GM23338 (cell line): Measurements from ENCODE around the gene FAM111A. TPM values are rescaled to one million over a fixed set of nuclear protein-coding genes. Genes with fewer than 3 reads are reported as not detected.

Source experiments
- ATAC-seq: fragments of 200-7000 bp; cut with Tn5 transposase; 3 replicates; pipeline ENCODE4 v1.9.1; 2020
- DNase-seq: peaks from one replicate; pipeline ENCODE4 v3.0.0-alpha.2; 2015; ENCODE audit warnings: low spot score
- H2AFZ ChIP-seq: fragments of 200-600 bp; sonication (generic); 2 replicates; pipeline ENCODE4 v1.8.0; 2016; ENCODE audit warnings: antibody characterized with exemption, mild to moderate bottlenecking, moderate library complexity
- H3F3A ChIP-seq: fragments of 200-600 bp; sonication (generic); replicated peaks from 2 replicates; pipeline ENCODE4 v1.8.0; 2017; ENCODE audit warnings: antibody characterized with exemption, mixed run types, low read depth
- H3K27ac ChIP-seq: fragments of 200-600 bp; sonication (generic); 2 replicates; pipeline ENCODE4 v1.6.1; 2016; ENCODE audit warnings: low read depth
- H3K27me3 ChIP-seq: fragments of 200-600 bp; sonication (generic); 2 replicates; pipeline ENCODE4 v1.8.0; 2016; ENCODE audit warnings: mild to moderate bottlenecking, mixed run types, moderate library complexity; ENCODE audit not compliant: insufficient read depth
- H3K36me3 ChIP-seq: fragments of 200-600 bp; sonication (generic); 2 replicates; pipeline ENCODE4 v1.8.0; 2016; ENCODE audit warnings: mild to moderate bottlenecking; ENCODE audit not compliant: insufficient read depth
- H3K4me1 ChIP-seq: fragments of 200-600 bp; sonication (generic); 2 replicates; pipeline ENCODE4 v1.8.0; 2016; ENCODE audit warnings: mild to moderate bottlenecking, moderate library complexity; ENCODE audit not compliant: insufficient read depth
- H3K4me2 ChIP-seq: fragments of 200-600 bp; sonication (generic); 2 replicates; pipeline ENCODE4 v1.7.1; 2017; ENCODE audit warnings: mixed run types
- H3K4me3 ChIP-seq: fragments of 200-600 bp; sonication (generic); 2 replicates; pipeline ENCODE4 v1.6.1; 2016; ENCODE audit warnings: mixed run types
- H3K79me2 ChIP-seq: fragments of 200-600 bp; sonication (generic); replicated peaks from 2 replicates; pipeline ENCODE4 v1.8.0; 2017; ENCODE audit warnings: mild to moderate bottlenecking; ENCODE audit not compliant: insufficient read depth
- H3K9me2 ChIP-seq: fragments of 200-600 bp; sonication (generic); 2 replicates; pipeline ENCODE4 v1.8.0; 2017; ENCODE audit not compliant: insufficient read depth
- H4K20me1 ChIP-seq: fragments of 200-600 bp; sonication (generic); replicated peaks from 2 replicates; pipeline ENCODE4 v1.8.0; 2017; ENCODE audit warnings: mild to moderate bottlenecking; ENCODE audit not compliant: insufficient read depth
- H3K27ac Mint-ChIP-seq: 2 replicates; pipeline ENCODE4 v1.8.0; 2020; ENCODE audit warnings: inconsistent platforms, mild to moderate bottlenecking, moderate library complexity, mixed read lengths
- H3K27me3 Mint-ChIP-seq: 3 replicates; pipeline ENCODE4 v1.8.0; 2022; ENCODE audit warnings: low read depth, mild to moderate bottlenecking, moderate library complexity, mixed read lengths, inconsistent platforms; ENCODE audit not compliant: insufficient read depth, poor library complexity
- H3K36me3 Mint-ChIP-seq: 3 replicates; pipeline ENCODE4 v1.8.0; 2021; ENCODE audit warnings: low read depth, mild to moderate bottlenecking, inconsistent platforms, moderate library complexity, mixed read lengths
- H3K4me1 Mint-ChIP-seq: 3 replicates; pipeline ENCODE4 v1.8.0; 2020; ENCODE audit warnings: mild to moderate bottlenecking, inconsistent platforms, mixed read lengths
- H3K4me3 Mint-ChIP-seq: 3 replicates; pipeline ENCODE4 v1.8.0; 2021; ENCODE audit warnings: moderate library complexity, mild to moderate bottlenecking, inconsistent platforms, mixed read lengths
- H3K9me3 Mint-ChIP-seq: 3 replicates; pipeline ENCODE4 v1.8.0; 2020; ENCODE audit warnings: moderate library complexity, mild to moderate bottlenecking, inconsistent platforms, mixed read lengths
- CREB1 ChIP-seq: fragments of 250-450 bp; sonication (Bioruptor Pico); IDR thresholded peaks from 2 replicates; pipeline ENCODE4 v1.5.0; 2020; ENCODE audit warnings: low read depth, mild to moderate bottlenecking, moderate library complexity
- CTCF ChIP-seq, 2 experiments: fragments of 200-600 bp in 1 of 2; sonication (generic) in 1 of 2; conservative IDR thresholded peaks; 2 replicates each; pipeline versions ENCODE4 v1.5.1 to v1.6.1; 2016 to 2017; ENCODE audit warnings: antibody characterized with exemption in 2 of 2, low read depth in 2 of 2, mild to moderate bottlenecking in 2 of 2, moderate library complexity in 1 of 2
- EZH2 ChIP-seq: fragments of 200-600 bp; sonication (generic); IDR thresholded peaks from one replicate; pipeline ENCODE4 v1.8.0; 2017; ENCODE audit warnings: antibody characterized with exemption, mild to moderate bottlenecking, low read depth; ENCODE audit not compliant: unreplicated experiment
- EZH2phosphoT487 ChIP-seq: fragments of 200-600 bp; sonication (generic); IDR thresholded peaks from one replicate; pipeline ENCODE4 v1.8.1; 2018; ENCODE audit warnings: antibody characterized with exemption; ENCODE audit not compliant: unreplicated experiment
- JUNB ChIP-seq: IDR thresholded peaks from one replicate; pipeline ENCODE4 v1.6.1; 2016; ENCODE audit warnings: antibody characterized with exemption; ENCODE audit not compliant: unreplicated experiment
- REST ChIP-seq: IDR thresholded peaks from one replicate; pipeline ENCODE4 v1.6.1; 2018; ENCODE audit warnings: antibody characterized with exemption; ENCODE audit not compliant: unreplicated experiment
- ZNF114 ChIP-seq: fragments of 250-450 bp; sonication (Bioruptor Pico); IDR thresholded peaks from 2 replicates; pipeline ENCODE4 v1.5.0; 2020; ENCODE audit warnings: mild to moderate bottlenecking, moderate library complexity
- ZNF331 ChIP-seq: fragments of 250-450 bp; sonication (Bioruptor Pico); IDR thresholded peaks from 2 replicates; pipeline ENCODE4 v1.5.0; 2020; ENCODE audit warnings: low read depth, mild to moderate bottlenecking, moderate library complexity
- ZNF462 ChIP-seq: fragments of 250-450 bp; sonication (Bioruptor Pico); IDR thresholded peaks from 2 replicates; pipeline ENCODE4 v1.5.0; 2020; ENCODE audit warnings: mild to moderate bottlenecking, moderate library complexity
- polyA plus RNA-seq: library from polyadenylated mRNA; unstranded; fragments of >200 nt; fragmentation: Nextera tagmentation; extraction: Ambion mirVana; gene quantifications from 2 replicates; pipeline ENCODE4 v1.2.1, GENCODE V29; 2016
- total RNA-seq: library from RNA; depleted of rRNA; stranded (reverse); fragments of >200 nt; shearing (Covaris generic); gene quantifications from 2 replicates; pipeline ENCODE4 v1.2.3, GENCODE V29; 2014

Gene FAM111A
- total and polyA plus RNA-seq, 2 experiments from 2014 or later, result 23.0 to 38.1 TPM

GRCh38 chr11:59192446-59193020, 49.9 kb downstream of the FAM111A start:
- H3K27ac Mint-ChIP-seq, result no peak overlapping the region
- Histone ChIP-seq H4K20me1 (no peaks in the 10 kb centered on the region), H2AFZ (no peak overlapping the region), H3K4me1 (no peaks in the 10 kb centered on the region), H3K27me3 (no peaks in the 10 kb centered on the region), H3K36me3 (peaks cover 17% of the 10 kb centered on the region), H3K4me2 (no peak overlapping the region), H3K4me3 (no peak overlapping the region), H3F3A (no peaks in the 10 kb centered on the region), H3K9me2 (0 out of 2 replicates have a peak, but pooled peaks cover 4% of the 10 kb centered on the region), H3K27ac (no peak overlapping the region), H3K79me2 (no peaks in the 10 kb centered on the region)
- H3K27me3 Mint-ChIP-seq, result no peaks in the 10 kb centered on the region
- H3K4me1 Mint-ChIP-seq, result no peaks in the 10 kb centered on the region; the same call in 2 of the 3 replicates
- no peak for TF ChIP-seq CTCF (conservative IDR thresholded peaks at IDR 0.05; ENCODE audit: low read depth in 2 of 2)
- TF ChIP-seq EZH2, result no peak
- TF ChIP-seq CREB1 (CRISPR knock-in tag), result no peak
- TF ChIP-seq EZH2phosphoT487, result no peak
- no peak for TF ChIP-seq ZNF331 (CRISPR knock-in tag)
- ATAC-seq (no peak), DNase-seq (no peak)
- H3K9me3 Mint-ChIP-seq, result peaks cover 12% of the 10 kb centered on the region
- peaks cover 88% of the 10 kb centered on the region for H3K36me3 Mint-ChIP-seq
- H3K4me3 Mint-ChIP-seq, result no peak overlapping the region

- Mint-ChIP-seq H3K4me3 (no peak overlapping the region), H3K36me3 (peaks cover 89% of the 10 kb centered on the region), H3K9me3 (peaks cover 12% of the 10 kb centered on the region), H3K27ac (no peak overlapping the region), H3K27me3 (no peaks in the 10 kb centered on the region), H3K4me1 (no peaks in the 10 kb centered on the region; the same call in 2 of the 3 replicates)
- no peak overlapping the region for H3K4me2 ChIP-seq
- H3K36me3 ChIP-seq, result peaks cover 15% of the 10 kb centered on the region
- no peak overlapping the region for H2AFZ ChIP-seq
- no peaks in the 10 kb centered on the region for H3K79me2 ChIP-seq
- DNase-seq (no peak), ATAC-seq (no peak)
- no peaks in the 10 kb centered on the region for H4K20me1 ChIP-seq
- 0 out of 2 replicates have a peak, but pooled peaks cover 4% of the 10 kb centered on the region for H3K9me2 ChIP-seq
- no peak overlapping the region for H3K27ac ChIP-seq
- H3K4me1 ChIP-seq, result no peaks in the 10 kb centered on the region
- H3K4me3 ChIP-seq, result no peak overlapping the region
- no peaks in the 10 kb centered on the region for H3K27me3 ChIP-seq
- H3F3A ChIP-seq, result no peaks in the 10 kb centered on the region
- TF ChIP-seq ZNF462 (CRISPR knock-in tag) (no peak), JUNB (no peak), REST (no peak), ZNF331 (CRISPR knock-in tag) (no peak), ZNF114 (CRISPR knock-in tag) (no peak)
Observed at GRCh38 chr11:59193587-59194130, 51.0 kb downstream of the FAM111A start.
